ENCODE results near the gene PYGB.

PYGB gene

DNA sequence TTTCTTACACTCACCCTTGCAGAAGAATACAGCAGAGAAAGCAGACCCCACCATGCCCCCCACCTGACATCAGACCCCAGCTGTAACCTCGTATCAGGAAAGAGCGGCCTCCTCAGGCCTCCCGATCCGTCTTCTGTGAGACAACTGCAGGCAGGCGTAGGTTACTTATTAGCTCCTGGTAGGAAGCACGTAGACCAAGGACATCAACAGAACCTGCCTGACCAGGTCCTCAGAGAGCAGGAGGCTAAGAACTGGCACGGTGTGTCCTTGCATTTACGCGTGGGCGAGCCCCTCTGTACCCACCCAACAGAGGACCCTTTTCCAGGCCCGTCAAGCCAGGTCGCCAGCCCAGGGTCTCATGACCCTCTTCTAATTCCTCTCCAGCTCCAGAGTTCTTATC, 91.7 kb downstream of the PYGB start:
- no peak for TF ChIP-seq CTCF (conservative IDR thresholded peaks at IDR 0.05; ENCODE audit: control insufficient read depth, insufficient read depth, low read depth, low read length)

GRCh38 chr20:25340380-25340779, 92.5 kb downstream of the PYGB start:
- no peak for DNase-seq (ENCODE audit: low read depth)
- no peak for TF ChIP-seq CTCF (conservative IDR thresholded peaks at IDR 0.05; ENCODE audit: control insufficient read depth, insufficient read depth, low read depth, low read length)
- no peak overlapping the region for H3K4me3 ChIP-seq (ENCODE audit: control insufficient read depth, low read depth, low read length)

More for the DNA sequence above, 91.7 kb downstream of the PYGB start:
- DNase-seq (ENCODE audit: low read depth): no peak
- H3K4me3 ChIP-seq (ENCODE audit: control insufficient read depth, low read depth, low read length): no peak overlapping the region

GRCh38 chr20:25341716-25342680, 94.1 kb downstream of the PYGB start:
- H3K4me3 ChIP-seq (ENCODE audit: control insufficient read depth, low read depth, low read length): no peak overlapping the region
- DNase-seq (ENCODE audit: low read depth): no peak
- no peak for TF ChIP-seq CTCF (conservative IDR thresholded peaks at IDR 0.05; ENCODE audit: control insufficient read depth, insufficient read depth, low read depth, low read length)

DNA sequence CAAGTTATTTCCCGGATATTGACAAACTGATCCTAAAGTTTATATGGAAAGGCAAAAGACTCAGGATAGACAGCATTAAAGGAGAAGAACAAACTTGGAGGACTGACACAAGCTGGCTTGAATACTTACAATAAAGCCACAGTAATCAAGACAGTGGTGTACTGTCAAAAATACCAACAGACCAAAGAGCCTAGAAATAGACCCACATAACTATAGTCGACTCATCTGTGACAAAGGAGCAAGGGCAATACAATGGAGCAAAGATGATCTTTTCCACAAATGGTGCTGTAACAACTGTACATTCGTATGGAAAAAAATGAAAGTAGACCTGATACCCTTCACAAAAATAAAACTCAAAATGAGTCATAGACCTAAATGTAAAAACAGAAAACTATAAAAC, 96.7 kb downstream of the PYGB start:
- no peak for DNase-seq (ENCODE audit: low read depth)
- no peak overlapping the region for H3K4me3 ChIP-seq (ENCODE audit: control insufficient read depth, low read depth, low read length)
- TF ChIP-seq CTCF (conservative IDR thresholded peaks at IDR 0.05; ENCODE audit: control insufficient read depth, insufficient read depth, low read depth, low read length): no peak

GRCh38 chr20:25345721-25346120, 97.8 kb downstream of the PYGB start:
- H3K4me3 ChIP-seq (ENCODE audit: control insufficient read depth, low read depth, low read length): no peak overlapping the region
- no peak for DNase-seq (ENCODE audit: low read depth)
- no peak for TF ChIP-seq CTCF (conservative IDR thresholded peaks at IDR 0.05; ENCODE audit: control insufficient read depth, insufficient read depth, low read depth, low read length)

DNA sequence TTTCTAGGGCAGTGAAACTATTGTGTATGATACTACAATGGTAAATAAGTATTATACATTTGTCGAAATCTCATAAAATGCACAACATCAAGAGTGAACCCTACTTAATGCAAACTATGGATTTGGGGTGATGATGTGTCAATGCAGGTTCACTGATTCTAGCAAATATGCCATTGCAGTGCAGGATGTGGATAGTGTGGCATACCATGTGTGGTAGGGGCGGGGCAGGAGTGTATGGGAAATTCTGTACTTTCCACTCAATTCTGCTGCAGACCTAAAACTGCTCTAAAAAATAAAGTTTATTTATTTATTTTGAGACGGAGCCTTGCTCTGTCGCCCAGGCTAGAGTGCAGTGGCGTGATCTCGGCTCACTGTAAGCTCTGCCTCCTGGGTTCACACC, 98.5 kb downstream of the PYGB start:
- DNase-seq (ENCODE audit: low read depth): no peak
- no peak overlapping the region for H3K4me3 ChIP-seq (ENCODE audit: control insufficient read depth, low read depth, low read length)
- TF ChIP-seq CTCF (conservative IDR thresholded peaks at IDR 0.05; ENCODE audit: control insufficient read depth, insufficient read depth, low read depth, low read length): no peak

Data from fibroblast of mammary gland (primary cell).